Mesenteric fat pad (tissue), 1 donor: ENCODE measurements around the gene SELENON. TPM values are rescaled to one million over a fixed set of nuclear protein-coding genes. Genes with fewer than 3 reads are reported as not detected.

Source experiments
- DNase-seq: peaks from one replicate; pipeline ENCODE4 v3.0.0-alpha.2; 2020; ENCODE audit warnings: low spot score
- total RNA-seq: library from RNA; stranded (reverse); fragmentation: NEBNext Ultra II Directional; extraction: Animal tissue kit (Norgen Biotek cat#: 25700); gene quantifications from one replicate; pipeline ENCODE4 v1.2.1, GENCODE V29; 2021
- donor health status: DM: yes; HTN: yes; CAD: no.

Gene SELENON
- total RNA-seq, 1 donor from 2014 or later: 108 TPM

GRCh38 chr1:25769625-25770383 lies 30.2 kb upstream of the SELENON start:
- DNase-seq: no peak

- no peak for DNase-seq
Observed at GRCh38 chr1:25770541-25771220, 29.3 kb upstream of the SELENON start.

GRCh38 chr1:25771221-25772114 lies 28.5 kb upstream of the SELENON start:
- no peak for DNase-seq

DNA sequence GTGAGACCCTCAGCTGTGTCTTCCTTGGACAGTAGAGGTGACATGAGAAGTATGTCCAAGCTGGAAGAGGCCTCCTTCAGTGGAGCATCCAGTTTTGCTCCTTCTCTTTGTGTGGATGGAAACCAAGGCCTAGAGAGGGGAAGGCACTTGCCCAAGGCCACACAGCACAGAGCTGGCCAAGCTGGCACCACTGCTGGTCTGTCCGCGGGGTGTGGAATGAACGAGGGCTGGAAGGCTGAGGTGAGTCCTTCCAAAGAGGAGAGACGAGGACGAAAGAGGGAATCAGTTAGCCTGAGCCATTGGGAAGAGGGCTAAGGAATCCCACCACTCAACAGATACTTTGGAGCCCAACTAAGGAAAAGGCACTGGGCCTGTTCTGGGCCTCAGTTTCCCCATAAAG lies 27.8 kb upstream of the SELENON start:
- DNase-seq: no peak

GRCh38 chr1:25772692-25773245 lies 27.2 kb upstream of the SELENON start:
- DNase-seq: no peak

GRCh38 chr1:25773441-25774125 lies 26.4 kb upstream of the SELENON start:
- DNase-seq: no peak

DNA sequence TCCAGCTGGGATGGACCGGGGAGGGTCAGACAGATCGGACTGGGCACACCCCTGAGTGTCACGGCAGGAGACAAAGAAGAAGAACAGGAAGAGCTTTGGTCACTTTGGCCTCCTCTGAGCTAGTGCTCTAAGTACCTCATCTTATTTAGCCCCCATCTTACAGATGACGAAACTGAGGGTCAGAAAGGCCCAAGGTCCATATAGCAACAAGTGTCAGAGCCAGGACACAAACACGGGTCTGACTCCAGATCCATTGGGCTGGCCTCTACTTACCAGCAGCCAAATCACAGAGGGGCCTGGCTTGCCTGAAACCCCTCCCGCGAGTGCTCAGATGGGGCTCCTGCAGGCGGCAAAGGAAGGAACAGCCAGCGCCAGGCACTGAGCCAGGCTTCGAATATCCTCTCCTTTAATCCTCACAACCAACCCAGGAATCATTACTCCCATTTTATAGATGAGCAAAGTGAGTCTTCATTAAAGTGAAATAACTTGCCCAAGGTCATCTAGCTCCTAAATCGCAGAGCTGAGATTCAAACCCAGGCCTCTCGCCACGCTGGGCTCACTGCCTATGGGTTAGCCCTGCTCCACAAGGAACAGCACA lies 25.7 kb upstream of the SELENON start:
- no peak for DNase-seq

GRCh38 chr1:25774921-25775771 lies 24.8 kb upstream of the SELENON start:
- DNase-seq: no peak

- no peak for DNase-seq
Observed at GRCh38 chr1:25779388-25779787, 20.6 kb upstream of the SELENON start.

DNA sequence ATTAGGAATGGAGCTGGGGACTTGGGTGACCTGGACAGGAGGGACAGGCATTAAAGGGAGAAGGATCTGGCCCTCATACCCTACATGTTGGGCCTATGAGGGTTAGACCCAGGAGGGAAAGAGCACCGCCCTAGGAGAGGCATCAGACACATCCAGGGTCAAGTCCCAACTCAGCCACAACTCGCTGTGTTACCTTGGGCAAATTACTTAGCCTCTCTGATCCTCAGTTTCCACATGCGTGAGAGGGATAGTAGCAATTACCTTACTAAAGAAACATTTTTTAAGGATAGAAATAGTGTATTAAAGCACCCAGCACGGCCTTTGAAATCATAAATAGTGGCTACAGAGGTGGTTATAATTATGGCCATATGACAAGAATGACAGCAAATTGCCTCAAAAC lies 20.1 kb upstream of the SELENON start:
- no peak for DNase-seq

DNA sequence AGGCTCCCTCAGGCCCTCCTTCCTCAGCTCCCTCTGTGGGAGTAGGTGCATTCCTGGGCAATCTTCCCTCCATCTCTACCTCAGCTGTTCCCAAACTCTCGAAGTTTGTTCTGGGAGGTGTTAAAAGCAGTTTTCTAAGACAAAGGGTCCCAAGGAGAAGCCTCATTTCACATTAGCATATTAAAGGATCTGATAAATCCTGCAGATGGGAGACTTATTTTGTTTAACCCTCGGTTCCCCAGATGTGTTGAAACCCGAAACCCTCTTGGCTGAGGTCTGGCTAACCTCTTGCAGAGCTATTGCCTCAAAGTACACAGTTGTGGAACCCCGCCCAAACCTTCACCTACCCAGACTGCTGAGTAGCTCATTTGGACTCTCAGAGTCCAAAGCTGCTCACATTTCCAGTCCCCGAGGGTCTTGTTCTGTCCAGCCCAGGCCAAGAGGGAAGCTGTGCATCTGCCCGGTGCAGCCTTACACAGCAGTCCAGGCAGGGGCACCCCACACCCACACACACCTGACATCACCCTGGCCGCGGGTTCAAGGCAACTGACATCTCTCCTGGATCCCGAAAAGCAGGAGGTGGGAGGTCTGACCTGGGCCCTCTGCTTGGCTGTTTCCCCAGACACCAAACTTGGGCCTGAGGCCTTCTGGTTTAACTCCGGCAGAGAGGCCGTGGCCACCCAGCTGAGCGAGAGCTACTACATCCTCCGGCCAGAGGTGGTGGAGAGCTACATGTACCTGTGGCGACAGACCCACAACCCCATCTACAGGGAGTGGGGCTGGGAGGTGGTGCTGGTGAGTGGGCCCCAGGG lies 19.5 kb upstream of the SELENON start:
- no peak for DNase-seq

DNA sequence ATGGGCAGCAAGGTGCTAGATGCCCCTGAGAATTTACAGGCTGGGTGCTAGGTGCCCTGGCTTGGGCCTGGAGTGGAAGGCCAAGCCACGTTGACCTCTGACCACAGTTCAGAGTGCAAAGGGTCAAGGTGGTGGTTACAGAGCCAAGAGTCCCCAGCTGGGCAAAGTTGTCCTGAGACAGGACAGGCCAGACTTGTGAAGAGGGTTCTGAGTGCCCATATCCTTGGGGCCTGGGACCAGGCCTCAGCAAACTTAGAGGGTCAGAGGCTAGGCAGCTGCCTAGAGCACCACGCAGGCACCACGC lies 18.9 kb upstream of the SELENON start:
- DNase-seq: no peak

- DNase-seq: no peak
Observed at GRCh38 chr1:25782608-25783201, 17.3 kb upstream of the SELENON start.

GRCh38 chr1:25784575-25785051 lies 15.4 kb upstream of the SELENON start:
- DNase-seq: no peak

DNA sequence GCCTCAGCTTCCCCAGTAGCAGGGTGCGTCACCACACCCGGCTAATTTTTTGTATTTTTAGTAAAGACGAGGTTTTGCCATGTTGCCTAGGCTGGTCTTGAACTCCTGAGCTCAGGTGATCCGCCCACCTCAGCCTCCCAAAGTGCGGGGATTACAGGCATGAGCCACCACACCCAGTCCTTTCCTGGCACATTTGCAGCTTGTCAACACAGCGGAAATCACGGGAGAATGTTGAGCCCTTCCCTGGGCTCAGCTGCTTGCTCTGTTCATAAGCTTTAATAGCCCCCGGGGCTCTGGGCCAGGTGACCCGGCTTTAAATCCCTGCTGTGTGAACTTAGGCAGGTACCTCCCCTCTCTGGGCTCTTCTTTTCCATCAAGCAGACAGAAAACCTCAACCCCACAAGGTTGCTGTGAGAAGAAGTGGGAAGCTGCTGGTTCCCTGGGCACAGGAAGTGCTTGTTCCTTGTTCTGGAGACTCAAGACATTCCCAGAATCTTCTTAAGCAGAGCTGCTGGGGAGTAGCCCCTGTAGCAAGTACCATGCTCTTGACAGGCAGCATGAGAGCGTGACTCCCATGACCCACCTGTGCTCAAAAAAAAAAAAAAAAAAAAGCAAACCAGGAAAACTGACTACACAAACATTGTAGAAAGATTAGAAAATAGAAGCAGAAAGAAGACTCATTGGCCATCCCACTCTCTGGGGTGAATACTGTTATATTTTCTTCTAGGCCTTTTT lies 14.5 kb upstream of the SELENON start:
- no peak for DNase-seq

DNA sequence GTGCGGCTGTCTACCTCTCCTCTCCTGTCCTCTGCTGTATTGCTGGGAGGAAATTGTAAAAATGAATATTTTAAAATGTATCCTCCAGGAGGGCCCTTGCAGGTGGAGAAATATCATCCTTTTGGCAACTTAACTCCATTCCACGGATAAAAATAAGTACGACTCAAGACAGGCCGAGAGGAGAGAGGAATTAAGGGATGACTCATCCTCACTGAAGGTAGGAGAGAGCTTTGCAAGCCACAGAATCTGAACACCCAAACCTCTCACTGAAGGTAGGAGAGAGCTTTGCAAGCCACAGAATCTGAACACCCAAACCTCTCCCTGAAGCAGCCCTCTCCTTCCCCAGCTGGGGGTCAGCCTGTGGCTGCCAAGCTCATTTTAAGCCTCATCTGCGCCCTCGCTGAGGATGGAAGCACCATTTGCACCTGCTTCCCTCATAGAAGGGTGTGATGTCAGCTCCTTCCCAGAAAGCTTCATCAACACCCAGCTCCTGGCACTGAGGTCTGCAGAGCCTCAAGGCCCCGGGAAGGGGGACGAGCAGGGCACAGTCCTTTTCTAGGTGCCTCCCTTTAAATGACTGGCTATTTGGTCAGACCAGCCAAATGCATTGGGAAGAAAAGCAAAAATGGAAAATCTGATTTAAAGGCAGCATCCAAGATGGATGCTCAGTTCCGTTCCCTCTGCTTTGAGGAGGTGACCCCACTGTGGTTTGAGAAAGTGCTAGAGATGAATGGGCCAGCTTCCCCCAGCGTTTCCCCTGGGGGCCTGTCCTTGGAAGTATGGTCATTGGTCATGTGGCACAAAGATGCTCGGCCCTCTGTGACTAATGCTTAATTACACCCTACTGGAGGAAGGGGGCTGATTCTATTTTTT lies 12.9 kb upstream of the SELENON start:
- DNase-seq: no peak

- DNase-seq: no peak
Observed at GRCh38 chr1:25787760-25788166, 12.2 kb upstream of the SELENON start.
